ENCODE measurements around the gene GSG1L2.
A peak's percentile ranks its signal among the peaks of the same experiment; 100 is the strongest.

Gene GSG1L2

GRCh38 chr17:9767432-9767991, 54.4 kb downstream of the GSG1L2 start:
- H3K4me3 ChIP-seq: no peak overlapping the region
- DNase-seq (ENCODE audit: low spot score): peak; percentile 55
- no peak overlapping the region for H3K27ac ChIP-seq
- no peak for TF ChIP-seq CTCF (IDR thresholded peaks at IDR 0.05)

DNA sequence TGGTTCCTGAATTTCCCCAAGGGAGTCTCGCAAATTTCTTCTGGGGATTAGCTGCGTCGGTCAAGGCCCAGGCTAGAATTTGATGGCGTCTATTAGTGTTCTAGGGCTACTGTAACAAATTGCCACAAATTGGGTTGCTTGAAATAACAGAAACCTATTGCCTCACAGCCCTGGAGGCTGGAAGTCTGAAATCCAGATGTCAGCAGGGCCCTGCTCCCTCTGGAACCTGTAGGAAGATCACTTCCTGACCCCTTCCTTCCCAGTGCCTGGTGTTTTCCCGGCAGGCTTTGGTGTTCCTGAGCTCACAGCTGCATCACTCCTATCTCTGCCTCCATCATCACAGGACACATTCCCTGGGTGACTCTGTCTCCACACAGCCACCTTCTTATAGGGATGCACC, 54.9 kb downstream of the GSG1L2 start:
- DNase-seq (ENCODE audit: low spot score): peak; percentile 36
- TF ChIP-seq CTCF (IDR thresholded peaks at IDR 0.05): no peak
- Histone ChIP-seq H3K4me3 (no peak overlapping the region), H3K27ac (no peak overlapping the region)

GRCh38 chr17:9765322-9765721, 56.6 kb downstream of the GSG1L2 start:
- Histone ChIP-seq H3K4me3 (no peak overlapping the region), H3K27ac (no peak overlapping the region)
- DNase-seq (ENCODE audit: low spot score): no peak
- no peak for TF ChIP-seq CTCF (IDR thresholded peaks at IDR 0.05)

GRCh38 chr17:9763643-9764042, 58.2 kb downstream of the GSG1L2 start:
- H3K27ac ChIP-seq: no peak overlapping the region
- H3K4me3 ChIP-seq: no peak overlapping the region
- no peak for TF ChIP-seq CTCF (IDR thresholded peaks at IDR 0.05)
- DNase-seq (ENCODE audit: low spot score): no peak

GRCh38 chr17:9760266-9760665, 61.6 kb downstream of the GSG1L2 start:
- DNase-seq (ENCODE audit: low spot score): no peak
- H3K27ac ChIP-seq: no peak overlapping the region
- no peak overlapping the region for H3K4me3 ChIP-seq
- TF ChIP-seq CTCF (IDR thresholded peaks at IDR 0.05): no peak

- H3K4me3 ChIP-seq: no peak overlapping the region
- TF ChIP-seq CTCF (IDR thresholded peaks at IDR 0.05): no peak
- H3K27ac ChIP-seq: no peak overlapping the region
- no peak for DNase-seq (ENCODE audit: low spot score)
Measured at GRCh38 chr17:9755083-9755482, 66.8 kb downstream of the GSG1L2 start.

All from coronary artery (tissue), 2 donors.